GM18498 (cell line): ENCODE results near the gene GOLGA7B.

Source experiments
- ATAC-seq: cut with Tn5 transposase; IDR thresholded peaks from one replicate; pipeline ENCODE4 v1.9.1; 2021; ENCODE audit warnings: mild to moderate bottlenecking, moderate library complexity; ENCODE audit not compliant: unreplicated experiment

GOLGA7B gene

GRCh38 chr10:97915346-97916131 lies 65.9 kb downstream of the GOLGA7B start:
- no peak for ATAC-seq

GRCh38 chr10:97916586-97916985 lies 66.9 kb downstream of the GOLGA7B start:
- ATAC-seq = no peak

DNA sequence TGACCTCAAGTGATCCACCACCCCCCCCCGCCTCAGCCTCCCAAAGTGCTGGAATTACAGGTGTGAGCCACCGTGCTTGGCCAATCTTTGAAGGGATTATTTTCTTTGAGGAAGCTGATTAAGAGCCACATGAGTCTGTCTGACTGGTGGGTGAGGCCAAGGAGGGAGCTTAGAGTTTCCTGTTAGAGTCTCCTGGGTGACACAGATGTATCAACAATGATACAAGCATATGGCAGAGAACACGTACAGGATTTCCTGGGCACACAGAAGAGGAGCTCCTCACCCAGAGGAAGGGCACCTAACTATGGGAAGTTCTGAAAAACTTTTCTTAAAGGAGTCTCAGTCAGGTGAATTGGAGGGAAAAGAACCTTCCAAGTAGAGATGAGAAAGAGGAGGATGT lies 69.4 kb downstream of the GOLGA7B start:
- ATAC-seq = no peak

GRCh38 chr10:97920865-97921264 lies 71.2 kb downstream of the GOLGA7B start:
- no peak for ATAC-seq
